CD4-positive, alpha-beta T cell treated with Interleukin-10 for 1 hour (primary cell): ENCODE data around the gene MEAF6.
"Not testable (repeated sequence)": the region's sequence is repeated elsewhere in the genome, so short reads cannot be mapped to it uniquely, and the experiment has no call there.

Experiments used
- DNase-seq: peaks from one replicate; pipeline ENCODE4 v3.0.0-alpha.2; 2020

Gene MEAF6

GRCh38 chr1:37514350-37515184, at the start of gene MEAF6:
MEAF6 (minus strand) TSS chr1:37514766; CDS start chr1:37514746, 20 bp downstream.
- peak; percentile 86 for DNase-seq

GRCh38 chr1:37562984-37563383, 48.4 kb upstream of the MEAF6 start:
- no peak for DNase-seq

GRCh38 chr1:37561133-37562132, 46.9 kb upstream of the MEAF6 start:
- peak; percentile 28 for DNase-seq

GRCh38 chr1:37560401-37561132, 46.0 kb upstream of the MEAF6 start:
- DNase-seq = no peak

GRCh38 chr1:37559957-37560379, 45.4 kb upstream of the MEAF6 start:
- DNase-seq = not testable (repeated sequence)

- DNase-seq = no peak
Observed at GRCh38 chr1:37559080-37559479, 44.5 kb upstream of the MEAF6 start.

- no peak for DNase-seq
Observed at GRCh38 chr1:37558411-37558810, 43.8 kb upstream of the MEAF6 start.

- DNase-seq = no peak
Observed at GRCh38 chr1:37557402-37557801, 42.8 kb upstream of the MEAF6 start.

GRCh38 chr1:37556712-37557196, 42.2 kb upstream of the MEAF6 start, which contains the start of gene DNALI1:
DNALI1 (plus strand) TSS chr1:37556940; CDS start chr1:37556995, 55 bp downstream.
- DNase-seq = peak; percentile 28

GRCh38 chr1:37553927-37554808, 39.6 kb upstream of the MEAF6 start, which contains the start of gene SNIP1:
SNIP1 (minus strand) TSS chr1:37554293; CDS start chr1:37554229, 64 bp downstream.
- DNase-seq = peak; percentile 94

GRCh38 chr1:37553598-37553926, 39.0 kb upstream of the MEAF6 start:
- DNase-seq = no peak

- no peak for DNase-seq
Observed at GRCh38 chr1:37549341-37549740, 34.8 kb upstream of the MEAF6 start.

- DNase-seq = no peak
Observed at GRCh38 chr1:37545019-37545418, 30.5 kb upstream of the MEAF6 start.

GRCh38 chr1:37544530-37544929, 30.0 kb upstream of the MEAF6 start:
- no peak for DNase-seq

- DNase-seq = no peak
Observed at GRCh38 chr1:37540036-37540785, 25.6 kb upstream of the MEAF6 start.

- not testable (repeated sequence) for DNase-seq
Observed at GRCh38 chr1:37539154-37539553, 24.6 kb upstream of the MEAF6 start.

- DNase-seq = no peak
Observed at GRCh38 chr1:37537378-37537777, 22.8 kb upstream of the MEAF6 start.

GRCh38 chr1:37533317-37534093, 18.9 kb upstream of the MEAF6 start:
- no peak for DNase-seq

- not testable (repeated sequence) for DNase-seq
Observed at GRCh38 chr1:37532418-37533156, 18.0 kb upstream of the MEAF6 start.
